NCI-H2081 (cell line): ENCODE measurements around the gene ATF7.
A peak's percentile ranks its signal among the peaks of the same experiment; 100 is the strongest.
"Not testable (repeated sequence)": the region's sequence is repeated elsewhere in the genome, so short reads cannot be mapped to it uniquely, and the experiment has no call there.

Experiments
- DNase-seq, 2 experiments: peaks; one replicate each; lab custom pipeline; 2025; lab: John Stamatoyannopoulos, UW

ATF7 gene

GRCh38 chr12:53627919-53628318 is 1.7 kb upstream of the ATF7 start:
- no peak for DNase-seq

- DNase-seq, result no peak
Observed at GRCh38 chr12:53626702-53627169, 554 bp upstream of the ATF7 start.

- no peak for DNase-seq
Observed at GRCh38 chr12:53625373-53625945, 723 bp downstream of the ATF7 start.

GRCh38 chr12:53624956-53625355 is 1.2 kb downstream of the ATF7 start:
- DNase-seq, result no peak

- no peak for DNase-seq
Observed at GRCh38 chr12:53624458-53624857, 1.7 kb downstream of the ATF7 start.

GRCh38 chr12:53623548-53624385 is 2.4 kb downstream of the ATF7 start:
- no peak for DNase-seq

- DNase-seq, result no peak
Observed at GRCh38 chr12:53622724-53623123, 3.5 kb downstream of the ATF7 start.

- DNase-seq, result no peak
Observed at GRCh38 chr12:53618275-53618674, 7.9 kb downstream of the ATF7 start.

- no peak for DNase-seq
Observed at GRCh38 chr12:53617700-53618099, 8.5 kb downstream of the ATF7 start.

- DNase-seq, result no peak
Observed at GRCh38 chr12:53616950-53617349, 9.2 kb downstream of the ATF7 start.

- no peak for DNase-seq
Observed at GRCh38 chr12:53613821-53614220, 12.4 kb downstream of the ATF7 start.

GRCh38 chr12:53612978-53613377 is 13.2 kb downstream of the ATF7 start:
- DNase-seq, result no peak

GRCh38 chr12:53611304-53611703 is 14.9 kb downstream of the ATF7 start:
- DNase-seq, result no peak

GRCh38 chr12:53606688-53607087 is 19.5 kb downstream of the ATF7 start:
- not testable (repeated sequence) for DNase-seq

GRCh38 chr12:53604581-53604980 is 21.6 kb downstream of the ATF7 start:
- no peak for DNase-seq

GRCh38 chr12:53603804-53604203 is 22.4 kb downstream of the ATF7 start:
- DNase-seq, result no peak

GRCh38 chr12:53603196-53603595 is 23.0 kb downstream of the ATF7 start:
- DNase-seq, result no peak

GRCh38 chr12:53602176-53602864 is 23.9 kb downstream of the ATF7 start:
- no peak for DNase-seq

GRCh38 chr12:53601296-53601847 is 24.8 kb downstream of the ATF7 start:
- DNase-seq, result peak in 1 of 2 experiments; percentile 49

GRCh38 chr12:53600490-53601295 is 25.5 kb downstream of the ATF7 start:
- DNase-seq, result no peak

GRCh38 chr12:53599579-53599978 is 26.6 kb downstream of the ATF7 start:
- DNase-seq, result no peak

- DNase-seq, result not testable (repeated sequence)
Observed at GRCh38 chr12:53598971-53599370, 27.2 kb downstream of the ATF7 start.
